ENCODE results near the gene TAF13. TPM values are rescaled to one million over a fixed set of nuclear protein-coding genes. Genes with fewer than 3 reads are reported as not detected.

Gene TAF13
- total and polyA plus RNA-seq, 2 experiments from 2014 or later = 93.2 to 197 TPM

DNA sequence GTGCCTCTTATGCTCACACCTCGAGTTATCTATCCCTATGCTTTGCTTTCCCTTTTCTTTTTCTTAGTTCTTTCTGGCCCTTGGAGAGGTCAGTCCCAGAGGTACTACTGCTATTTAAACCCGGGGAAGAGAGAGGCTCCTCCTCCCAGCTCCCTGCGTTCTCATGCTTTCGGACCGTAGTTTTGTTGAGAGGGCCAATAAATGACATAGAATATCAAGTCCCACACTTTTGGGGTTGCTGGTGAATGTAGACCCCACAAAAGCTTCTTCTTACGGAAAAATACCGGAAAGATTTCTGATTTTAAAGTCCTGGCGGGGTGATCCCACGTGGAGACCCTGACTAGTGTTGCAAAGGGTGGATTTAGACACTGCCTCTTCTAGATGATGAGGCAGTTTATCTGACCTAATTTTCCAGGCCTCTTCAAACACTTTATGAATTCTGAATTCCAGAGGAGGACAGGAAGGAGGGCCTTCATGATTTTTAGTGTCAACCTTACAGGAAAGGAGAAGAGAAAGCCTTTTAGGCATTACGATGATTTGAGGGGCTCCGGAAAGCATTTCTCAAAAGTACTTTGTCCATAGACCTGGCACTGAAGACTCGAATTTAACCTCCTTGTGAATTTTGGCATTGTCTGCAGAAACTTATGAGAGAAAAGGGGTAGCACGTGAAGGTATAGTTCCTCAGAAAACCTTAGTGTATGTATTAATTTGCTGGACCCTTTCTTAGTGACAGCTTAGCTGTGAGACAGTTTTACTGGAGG is 15.5 kb upstream of the TAF13 start:
- no peaks in the 10 kb centered on the region for H3K9me2 ChIP-seq (ENCODE audit: insufficient read depth)
- in situ Hi-C loops (cut with MboI) = no loop called here
- peak overlapping the region; percentile 97 for H3K27ac ChIP-seq
- 5% methylated on average over 13 of the region's 13 CpGs for WGBS, 2 experiments (ENCODE audit: low coverage in 1 of 2, low lambda C conversion rate in 2 of 2, missing lambda C conversion rate in 2 of 2)
- no peaks in the 10 kb centered on the region for H3K9me3 ChIP-seq (ENCODE audit: low read depth)
- H3K27me3 ChIP-seq (replicated peaks; ENCODE audit: insufficient read depth) = no peaks in the 10 kb centered on the region
- peaks cover 20% of the 10 kb centered on the region for H3K4me1 ChIP-seq (ENCODE audit: insufficient read depth)
- peaks cover 66% of the 10 kb centered on the region for H3K79me2 ChIP-seq (ENCODE audit: insufficient read depth)
- peak overlapping the region; percentile 94 for H3K4me2 ChIP-seq (ENCODE audit: unreplicated experiment)
- H3F3A ChIP-seq (ENCODE audit: insufficient read depth) = peaks cover 35% of the 10 kb centered on the region
- TF ChIP-seq EZH2phosphoT487 (IDR thresholded peaks at IDR 0.05; ENCODE audit: insufficient read depth, low read depth) = no peak
- TF ChIP-seq EZH2 (IDR thresholded peaks at IDR 0.05; ENCODE audit: insufficient read depth, poor library complexity, severe bottlenecking) = no peak
- peaks cover 28% of the 10 kb centered on the region for H3K36me3 ChIP-seq (ENCODE audit: low read depth)
- DNase-seq = peak; percentile 82
- peak overlapping the region; percentile 99 for H2AFZ ChIP-seq
- H4K20me1 ChIP-seq (ENCODE audit: insufficient read depth) = no peaks in the 10 kb centered on the region
- peak overlapping the region; percentile 97 for H3K9ac ChIP-seq
- peak overlapping the region; percentile 92 for H3K4me3 ChIP-seq

GRCh38 chr1:109090196-109091077 is 14.6 kb upstream of the TAF13 start, which contains the start of gene TMEM167B:
TMEM167B (plus strand) TSS chr1:109090764; CDS start chr1:109090873, 109 bp downstream.
- H3K4me3 ChIP-seq = peak within 1 kb of the TSS; percentile 92
- peak within 1 kb of the TSS; percentile 99 for H2AFZ ChIP-seq
- H3K27ac ChIP-seq = peak within 1 kb of the TSS; percentile 97
- peak; percentile 98 for DNase-seq
- no peaks in the 10 kb centered on the region for H4K20me1 ChIP-seq (ENCODE audit: insufficient read depth)
- peak within 1 kb of the TSS; percentile 97 for H3K9ac ChIP-seq
- H3K36me3 ChIP-seq (ENCODE audit: low read depth) = peaks cover 20% of the 10 kb centered on the region
- TF ChIP-seq EZH2phosphoT487 (IDR thresholded peaks at IDR 0.05; ENCODE audit: insufficient read depth, low read depth) (no peak), EZH2 (IDR thresholded peaks at IDR 0.05; ENCODE audit: insufficient read depth, poor library complexity, severe bottlenecking) (no peak)
- H3K27me3 ChIP-seq (replicated peaks; ENCODE audit: insufficient read depth) = no peaks in the 10 kb centered on the region
- 6 to 11% methylated on average over 52 to 67 of the region's 67 CpGs for WGBS, 2 experiments (ENCODE audit: low coverage in 1 of 2, low lambda C conversion rate in 2 of 2, missing lambda C conversion rate in 2 of 2)
- H3K4me2 ChIP-seq (ENCODE audit: unreplicated experiment) = peak within 1 kb of the TSS; percentile 94
- H3F3A ChIP-seq (ENCODE audit: insufficient read depth) = peaks cover 27% of the 10 kb centered on the region
- H3K9me2 ChIP-seq (ENCODE audit: insufficient read depth) = no peaks in the 10 kb centered on the region
- H3K79me2 ChIP-seq (ENCODE audit: insufficient read depth) = peaks cover 58% of the 10 kb centered on the region
- no peaks in the 10 kb centered on the region for H3K9me3 ChIP-seq (ENCODE audit: low read depth)
- peaks cover 20% of the 10 kb centered on the region for H3K4me1 ChIP-seq (ENCODE audit: insufficient read depth)
- in situ Hi-C loops (cut with MboI) = no loop called here

- H3K79me2 ChIP-seq (ENCODE audit: insufficient read depth) = peaks cover 47% of the 10 kb centered on the region
- peaks cover 18% of the 10 kb centered on the region for H3K4me1 ChIP-seq (ENCODE audit: insufficient read depth)
- TF ChIP-seq EZH2phosphoT487 (IDR thresholded peaks at IDR 0.05; ENCODE audit: insufficient read depth, low read depth) = no peak
- no peak for TF ChIP-seq EZH2 (IDR thresholded peaks at IDR 0.05; ENCODE audit: insufficient read depth, poor library complexity, severe bottlenecking)
- in situ Hi-C loops (cut with MboI) = no loop called here
- peak; percentile 86 for DNase-seq
- H3K27ac ChIP-seq = peak overlapping the region; percentile 97; the same call in 1 of the 2 replicates
- H3K36me3 ChIP-seq (ENCODE audit: low read depth) = peaks cover 11% of the 10 kb centered on the region
- H3F3A ChIP-seq (ENCODE audit: insufficient read depth) = peaks cover 21% of the 10 kb centered on the region
- H3K9ac ChIP-seq = peak overlapping the region; percentile 97; the same call in 1 of the 2 replicates
- H3K9me3 ChIP-seq (ENCODE audit: low read depth) = no peaks in the 10 kb centered on the region
- H3K27me3 ChIP-seq (replicated peaks; ENCODE audit: insufficient read depth) = no peaks in the 10 kb centered on the region
- peak overlapping the region; percentile 94 for H3K4me2 ChIP-seq (ENCODE audit: unreplicated experiment)
- 64 to 67% methylated on average over 31 of the region's 31 CpGs for WGBS, 2 experiments (ENCODE audit: low coverage in 1 of 2, low lambda C conversion rate in 2 of 2, missing lambda C conversion rate in 2 of 2)
- H3K4me3 ChIP-seq = peak overlapping the region; percentile 92
- no peaks in the 10 kb centered on the region for H4K20me1 ChIP-seq (ENCODE audit: insufficient read depth)
- peak overlapping the region; percentile 99 for H2AFZ ChIP-seq
- no peaks in the 10 kb centered on the region for H3K9me2 ChIP-seq (ENCODE audit: insufficient read depth)
Observed at GRCh38 chr1:109089242-109090015, 13.6 kb upstream of the TAF13 start.
